Neuronal stem cell (in vitro differentiated cells): ENCODE data around the gene CHERP.
A peak's percentile ranks its signal among the peaks of the same experiment; 100 is the strongest.

ENCODE experiments used
- DNase-seq: peaks from one replicate; pipeline ENCODE4 v3.0.0-alpha.2; 2013; ENCODE audit warnings: low spot score
- H2AFZ ChIP-seq: one replicate; pipeline ENCODE4 v1.6.1; 2013; ENCODE audit warnings: mild to moderate bottlenecking, low read length, inconsistent platforms
- H2AK5ac ChIP-seq: 2 replicates; pipeline ENCODE4 v1.6.1; 2013; ENCODE audit warnings: low read depth, mild to moderate bottlenecking, inconsistent platforms, low read length, moderate library complexity, mixed read lengths
- H2BK120ac ChIP-seq: 2 replicates; pipeline ENCODE4 v1.6.1; 2013; ENCODE audit warnings: low read depth, mild to moderate bottlenecking, inconsistent platforms, low read length, moderate library complexity, mixed read lengths
- H2BK12ac ChIP-seq: one replicate; pipeline ENCODE4 v1.6.1; 2013; ENCODE audit warnings: low read length, inconsistent platforms
- H2BK15ac ChIP-seq: 2 replicates; pipeline ENCODE4 v1.6.1; 2013; ENCODE audit warnings: mild to moderate bottlenecking, low read length, inconsistent platforms, mixed read lengths
- H2BK5ac ChIP-seq: one replicate; pipeline ENCODE4 v1.6.1; 2013; ENCODE audit warnings: inconsistent platforms, mild to moderate bottlenecking, low read length, moderate library complexity
- H3K14ac ChIP-seq: one replicate; pipeline ENCODE4 v1.6.1; 2013; ENCODE audit warnings: low read length, inconsistent platforms
- H3K18ac ChIP-seq: 2 replicates; pipeline ENCODE4 v1.6.1; 2013; ENCODE audit warnings: low read length, inconsistent platforms
- H3K23ac ChIP-seq: 2 replicates; pipeline ENCODE4 v1.6.1; 2013; ENCODE audit warnings: low read depth, mild to moderate bottlenecking, mixed read lengths, low read length, inconsistent platforms; ENCODE audit not compliant: poor library complexity
- H3K27ac ChIP-seq: replicated peaks from 3 replicates; pipeline ENCODE4 v1.5.1; 2013; ENCODE audit warnings: low read length, inconsistent platforms
- H3K27me3 ChIP-seq, 3 experiments: 2 replicates each; pipeline ENCODE4 v1.6.1; 2013; ENCODE audit warnings: low read length in 3 of 3, mild to moderate bottlenecking in 2 of 3, inconsistent platforms in 1 of 3, low read depth in 1 of 3, mixed read lengths in 1 of 3, moderate library complexity in 1 of 3; ENCODE audit not compliant: control insufficient read depth in 3 of 3, insufficient read depth in 3 of 3
- H3K36me3 ChIP-seq, 2 donors: replicated peaks in 1 of 2; 2 replicates each; pipeline ENCODE4 v1.6.1; 2013; ENCODE audit warnings: low read length in 2 of 2; ENCODE audit not compliant: control insufficient read depth in 2 of 2, insufficient read depth in 2 of 2
- H3K4ac ChIP-seq: 2 replicates; pipeline ENCODE4 v1.6.1; 2013; ENCODE audit warnings: inconsistent platforms, mild to moderate bottlenecking, low read length, moderate library complexity
- H3K4me1 ChIP-seq, 2 donors: 1 replicate in 1 of 2; 2 replicates in 1 of 2; pipeline ENCODE4 v1.6.1; 2013; ENCODE audit warnings: low read length in 2 of 2, low read depth in 1 of 2; ENCODE audit not compliant: control insufficient read depth in 2 of 2, insufficient read depth in 1 of 2
- H3K4me2 ChIP-seq: one replicate; pipeline ENCODE4 v1.6.1; 2013; ENCODE audit warnings: mild to moderate bottlenecking, low read length, inconsistent platforms; ENCODE audit not compliant: insufficient read depth, poor library complexity, severe bottlenecking
- H3K4me3 ChIP-seq, 2 donors: 2 replicates each; pipeline ENCODE4 v1.5.1; 2013; ENCODE audit warnings: low read length in 2 of 2, mild to moderate bottlenecking in 2 of 2, inconsistent platforms in 1 of 2, moderate library complexity in 1 of 2
- H3K79me1 ChIP-seq: one replicate; pipeline ENCODE4 v1.6.1; 2013; ENCODE audit warnings: low read depth, mild to moderate bottlenecking, inconsistent platforms, low read length, moderate library complexity
- H3K9ac ChIP-seq: one replicate; pipeline ENCODE4 v1.6.1; 2013; ENCODE audit warnings: mild to moderate bottlenecking, low read depth, low read length, inconsistent platforms; ENCODE audit not compliant: poor library complexity
- H3K9me3 ChIP-seq, 2 donors: replicated peaks in 1 of 2; 2 replicates each; pipeline versions ENCODE3 to v1.6.1; 2013; ENCODE audit warnings: low read length in 2 of 2, mild to moderate bottlenecking in 2 of 2, inconsistent platforms in 1 of 2, low read depth in 1 of 2, mixed read lengths in 1 of 2, moderate library complexity in 1 of 2; ENCODE audit not compliant: control insufficient read depth in 2 of 2, insufficient read depth in 1 of 2
- H4K8ac ChIP-seq: one replicate; pipeline ENCODE4 v1.6.1; 2013; ENCODE audit warnings: low read depth, mild to moderate bottlenecking, inconsistent platforms, low read length, moderate library complexity
- H4K91ac ChIP-seq: one replicate; pipeline ENCODE4 v1.6.1; 2013; ENCODE audit warnings: low read length, low read depth, mild to moderate bottlenecking, inconsistent platforms; ENCODE audit not compliant: poor library complexity
- WGBS, 2 donors: extraction: QIAGEN DNeasy Blood & Tissue Kit; methylation state at CpG; one replicate each; pipeline ENCODE4 v1.1.7; 2013; ENCODE audit warnings: missing lambda C conversion rate in 2 of 2, mixed read lengths in 1 of 2; ENCODE audit not compliant: insufficient read length in 2 of 2, insufficient replicate concordance in 1 of 2; ENCODE audit errors: extremely low coverage in 2 of 2; 5-methylcytosine and 5-hydroxymethylcytosine counted together

The CHERP gene

GRCh38 chr19:16504271-16504670, 38.0 kb downstream of the CHERP start:
- Histone ChIP-seq H3K36me3 (peaks cover 20 to 60% of the 10 kb centered on the region in 2 donors), H3K79me1 (no peaks in the 10 kb centered on the region), H3K9me3 (no peaks in the 10 kb centered on the region), H2BK5ac (no peak overlapping the region), H4K91ac (no peak overlapping the region), H3K27me3 (no peaks in the 10 kb centered on the region), H3K4ac (no peak overlapping the region), H2AFZ (no peak overlapping the region), H3K14ac (no peak overlapping the region), H3K4me3 (no peak overlapping the region), H2BK120ac (no peak overlapping the region), H3K4me1 (no peaks in the 10 kb centered on the region), H2AK5ac (no peak overlapping the region), H2BK15ac (no peak overlapping the region), H3K9ac (no peak overlapping the region), H2BK12ac (no peak overlapping the region), H3K27ac (no peak overlapping the region), H3K23ac (no peak overlapping the region), H3K18ac (no peak overlapping the region), H3K4me2 (no peak overlapping the region), H4K8ac (no peak overlapping the region)
- DNase-seq, result no peak
- no CpG with 5 or more reads among the region's 3 CpGs for WGBS, 2 donors

- no CpG with 5 or more reads among the region's 6 CpGs for WGBS, 2 donors
- Histone ChIP-seq H3K9ac (no peak overlapping the region), H4K91ac (no peak overlapping the region), H3K9me3 (no peaks in the 10 kb centered on the region), H3K4me1 (peaks cover 6% of the 10 kb centered on the region in 2 donors), H4K8ac (no peak overlapping the region), H2AFZ (no peak overlapping the region), H3K27ac (no peak overlapping the region), H3K23ac (no peak overlapping the region), H3K18ac (no peak overlapping the region), H3K4me2 (no peak overlapping the region), H3K36me3 (peaks cover 5 to 19% of the 10 kb centered on the region in 2 donors), H3K4ac (no peak overlapping the region), H3K14ac (no peak overlapping the region), H2BK12ac (no peak overlapping the region), H3K4me3 (no peak overlapping the region), H2BK120ac (no peak overlapping the region), H2AK5ac (no peak overlapping the region), H2BK5ac (no peak overlapping the region), H2BK15ac (no peak overlapping the region), H3K79me1 (peaks cover 3% of the 10 kb centered on the region), H3K27me3 (no peaks in the 10 kb centered on the region)
- DNase-seq, result no peak
Measured at GRCh38 chr19:16497837-16498236, 44.4 kb downstream of the CHERP start.

- peaks cover 6% of the 10 kb centered on the region in 2 donors for H3K4me1 ChIP-seq
- H2BK12ac ChIP-seq, result no peak overlapping the region
- H3K18ac ChIP-seq, result no peak overlapping the region
- H2AFZ ChIP-seq, result peak overlapping the region; percentile 95
- H4K91ac ChIP-seq, result no peak overlapping the region
- no peak overlapping the region for H3K23ac ChIP-seq
- no peaks in the 10 kb centered on the region for H3K9me3 ChIP-seq
- no peak overlapping the region for H2AK5ac ChIP-seq
- peaks cover 3% of the 10 kb centered on the region for H3K79me1 ChIP-seq
- no peak overlapping the region for H2BK5ac ChIP-seq
- H2BK120ac ChIP-seq, result no peak overlapping the region
- no peak overlapping the region for H3K9ac ChIP-seq
- no peak overlapping the region for H3K4ac ChIP-seq
- no peaks in the 10 kb centered on the region for H3K27me3 ChIP-seq
- H3K4me2 ChIP-seq, result peak overlapping the region; percentile 75
- no peak overlapping the region for H4K8ac ChIP-seq
- H2BK15ac ChIP-seq, result no peak overlapping the region
- H3K36me3 ChIP-seq, result peaks cover 4 to 14% of the 10 kb centered on the region in 2 donors
- peak overlapping the region in 1 of 2 donors; percentile 57 for H3K4me3 ChIP-seq
- no peak overlapping the region for H3K27ac ChIP-seq
- no peak for DNase-seq
- no peak overlapping the region for H3K14ac ChIP-seq
- WGBS, 2 donors, result no CpG with 5 or more reads among the region's 12 CpGs
Measured at GRCh38 chr19:16497042-16497441, 45.2 kb downstream of the CHERP start.

GRCh38 chr19:16496613-16496983, 45.6 kb downstream of the CHERP start:
- Histone ChIP-seq H2AK5ac (no peak overlapping the region), H2BK120ac (no peak overlapping the region), H3K9ac (no peak overlapping the region), H3K27ac (no peak overlapping the region), H3K4me2 (peak overlapping the region; percentile 75), H4K8ac (no peak overlapping the region), H3K4me3 (peak overlapping the region; percentile 57 to 92), H4K91ac (no peak overlapping the region), H2AFZ (peak overlapping the region; percentile 95), H3K36me3 (peaks cover 4 to 10% of the 10 kb centered on the region in 2 donors), H3K23ac (peak overlapping the region; percentile 93), H3K4me1 (peaks cover 6% of the 10 kb centered on the region in 2 donors), H3K27me3 (no peaks in the 10 kb centered on the region), H3K18ac (peak overlapping the region; percentile 81), H3K14ac (peak overlapping the region; percentile 94), H3K4ac (no peak overlapping the region), H3K9me3 (no peaks in the 10 kb centered on the region), H3K79me1 (peaks cover 3% of the 10 kb centered on the region), H2BK12ac (no peak overlapping the region), H2BK15ac (no peak overlapping the region), H2BK5ac (no peak overlapping the region)
- no CpG with 5 or more reads among the region's 16 CpGs for WGBS, 2 donors
- DNase-seq, result no peak
